Measurements from ENCODE around the gene NFKB1. TPM values are rescaled to one million over a fixed set of nuclear protein-coding genes. Genes with fewer than 3 reads are reported as not detected.

The NFKB1 gene
- total RNA-seq, 1 experiment from 2014 or later: 35.6 TPM

DNA sequence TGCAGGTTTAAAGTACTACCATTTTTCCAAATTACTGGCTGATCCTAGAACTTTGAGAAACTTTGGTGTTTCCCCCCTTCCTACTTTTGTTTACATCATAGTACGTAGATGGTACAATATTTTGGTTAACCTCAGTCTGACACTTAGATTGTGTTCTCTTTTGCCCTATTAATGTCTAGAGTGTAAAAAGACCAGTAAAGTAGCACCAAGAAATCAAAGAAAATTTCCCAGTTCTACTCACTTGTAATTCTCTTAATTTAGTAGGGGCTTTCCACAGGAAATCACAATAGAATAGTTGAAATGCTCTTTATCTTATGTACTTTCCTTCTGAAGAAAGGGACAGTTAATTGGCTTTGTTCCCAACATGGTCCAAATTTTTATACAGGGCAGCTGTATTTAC lies 51.6 kb downstream of the NFKB1 start:
- H3K27me3 Mint-ChIP-seq (ENCODE audit: unreplicated experiment): no peaks in the 10 kb centered on the region
- no peak for DNase-seq
- no peak overlapping the region for H3K27ac Mint-ChIP-seq (ENCODE audit: unreplicated experiment)
- H3K36me3 Mint-ChIP-seq (ENCODE audit: insufficient read depth, unreplicated experiment): no peaks in the 10 kb centered on the region
- CTCF ChIA-PET: no interaction called here
- intact Hi-C loops (cut with micrococcal nuclease; ENCODE audit: unreplicated experiment): no loop called here
- TF ChIP-seq CTCF (IDR thresholded peaks at IDR 0.05; ENCODE audit: unreplicated experiment): no peak
- H3K9me3 Mint-ChIP-seq (ENCODE audit: low read depth, unreplicated experiment): no peaks in the 10 kb centered on the region
- H3K4me1 Mint-ChIP-seq (ENCODE audit: low read depth, unreplicated experiment): peaks cover 10% of the 10 kb centered on the region
- BruUV-seq (replicated peaks): no TSS peak
- no peak overlapping the region for H3K4me3 Mint-ChIP-seq (ENCODE audit: low read depth, unreplicated experiment)

GRCh38 chr4:102553982-102554381 lies 52.8 kb downstream of the NFKB1 start:
- BruUV-seq (replicated peaks): no TSS peak
- no peak for DNase-seq
- Mint-ChIP-seq H3K4me1 (ENCODE audit: low read depth, unreplicated experiment) (peaks cover 10% of the 10 kb centered on the region), H3K9me3 (ENCODE audit: low read depth, unreplicated experiment) (no peaks in the 10 kb centered on the region), H3K36me3 (ENCODE audit: insufficient read depth, unreplicated experiment) (no peaks in the 10 kb centered on the region), H3K27ac (ENCODE audit: unreplicated experiment) (no peak overlapping the region), H3K4me3 (ENCODE audit: low read depth, unreplicated experiment) (no peak overlapping the region), H3K27me3 (ENCODE audit: unreplicated experiment) (no peaks in the 10 kb centered on the region)
- CTCF ChIA-PET: no interaction called here
- intact Hi-C loops (cut with micrococcal nuclease; ENCODE audit: unreplicated experiment): no loop called here
- no peak for TF ChIP-seq CTCF (IDR thresholded peaks at IDR 0.05; ENCODE audit: unreplicated experiment)

GRCh38 chr4:102554482-102554881 lies 53.3 kb downstream of the NFKB1 start:
- no peak overlapping the region for H3K27ac Mint-ChIP-seq (ENCODE audit: unreplicated experiment)
- TF ChIP-seq CTCF (IDR thresholded peaks at IDR 0.05; ENCODE audit: unreplicated experiment): no peak
- no peaks in the 10 kb centered on the region for H3K27me3 Mint-ChIP-seq (ENCODE audit: unreplicated experiment)
- no peaks in the 10 kb centered on the region for H3K36me3 Mint-ChIP-seq (ENCODE audit: insufficient read depth, unreplicated experiment)
- CTCF ChIA-PET: no interaction called here
- peaks cover 10% of the 10 kb centered on the region for H3K4me1 Mint-ChIP-seq (ENCODE audit: low read depth, unreplicated experiment)
- no TSS peak for BruUV-seq (replicated peaks)
- H3K9me3 Mint-ChIP-seq (ENCODE audit: low read depth, unreplicated experiment): no peaks in the 10 kb centered on the region
- DNase-seq: no peak
- H3K4me3 Mint-ChIP-seq (ENCODE audit: low read depth, unreplicated experiment): no peak overlapping the region
- intact Hi-C loops (cut with micrococcal nuclease; ENCODE audit: unreplicated experiment): no loop called here

DNA sequence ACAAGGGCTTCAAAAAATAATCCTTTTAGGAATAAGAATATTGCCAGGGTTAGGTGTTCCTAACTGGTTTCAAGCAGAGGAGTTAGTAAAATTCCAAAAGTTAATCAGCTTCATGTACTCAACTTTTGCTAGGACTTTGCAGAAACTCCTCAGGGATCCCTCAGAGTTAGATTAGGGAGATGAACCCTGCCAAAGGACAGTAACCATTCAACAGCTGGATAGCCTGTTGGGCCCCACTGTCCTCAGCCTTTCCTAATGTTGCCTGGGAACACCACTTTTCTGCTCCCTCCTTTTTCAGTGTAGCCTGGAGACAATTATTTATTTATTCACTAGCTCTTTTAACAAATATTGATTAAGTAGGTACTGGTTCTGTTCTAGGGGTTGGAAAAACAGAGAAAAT lies 53.8 kb downstream of the NFKB1 start:
- no peaks in the 10 kb centered on the region for H3K27me3 Mint-ChIP-seq (ENCODE audit: unreplicated experiment)
- TF ChIP-seq CTCF (IDR thresholded peaks at IDR 0.05; ENCODE audit: unreplicated experiment): no peak
- H3K4me3 Mint-ChIP-seq (ENCODE audit: low read depth, unreplicated experiment): no peak overlapping the region
- H3K36me3 Mint-ChIP-seq (ENCODE audit: insufficient read depth, unreplicated experiment): no peaks in the 10 kb centered on the region
- BruUV-seq (replicated peaks): no TSS peak
- H3K27ac Mint-ChIP-seq (ENCODE audit: unreplicated experiment): no peak overlapping the region
- intact Hi-C loops (cut with micrococcal nuclease; ENCODE audit: unreplicated experiment): no loop called here
- no peak for DNase-seq
- H3K4me1 Mint-ChIP-seq (ENCODE audit: low read depth, unreplicated experiment): peaks cover 10% of the 10 kb centered on the region
- no peaks in the 10 kb centered on the region for H3K9me3 Mint-ChIP-seq (ENCODE audit: low read depth, unreplicated experiment)
- CTCF ChIA-PET: no interaction called here

- Mint-ChIP-seq H3K4me3 (ENCODE audit: low read depth, unreplicated experiment) (no peak overlapping the region), H3K9me3 (ENCODE audit: low read depth, unreplicated experiment) (no peaks in the 10 kb centered on the region), H3K27me3 (ENCODE audit: unreplicated experiment) (no peaks in the 10 kb centered on the region), H3K27ac (ENCODE audit: unreplicated experiment) (no peak overlapping the region), H3K4me1 (ENCODE audit: low read depth, unreplicated experiment) (no peaks in the 10 kb centered on the region), H3K36me3 (ENCODE audit: insufficient read depth, unreplicated experiment) (no peaks in the 10 kb centered on the region)
- no peak for DNase-seq
- no peak for TF ChIP-seq CTCF (IDR thresholded peaks at IDR 0.05; ENCODE audit: unreplicated experiment)
- intact Hi-C loops (cut with micrococcal nuclease; ENCODE audit: unreplicated experiment): no loop called here
- CTCF ChIA-PET: no interaction called here
- BruUV-seq (replicated peaks): no TSS peak
Measured at GRCh38 chr4:102557636-102558035, 56.5 kb downstream of the NFKB1 start.
